Measurements from ENCODE around the gene UCMA.

GRCh38 chr10:13268310-13268709, 34.1 kb upstream of the UCMA start:
- TF ChIP-seq USF2 (IDR thresholded peaks at IDR 0.05; ENCODE audit: low read depth, low read length) (no peak), CEBPB (IDR thresholded peaks at IDR 0.05; ENCODE audit: low read depth, low read length) (no peak), CTCF (conservative IDR thresholded peaks at IDR 0.05; ENCODE audit: low read depth, low read length) (no peak), POLR2A (IDR thresholded peaks at IDR 0.05; ENCODE audit: low read depth, low read length) (no peak), ELK1 (IDR thresholded peaks at IDR 0.05; ENCODE audit: borderline replicate concordance, low read depth, low read length) (no peak), SMC3 (IDR thresholded peaks at IDR 0.05; ENCODE audit: low read depth, low read length) (no peak), MXI1 (IDR thresholded peaks at IDR 0.05; ENCODE audit: borderline replicate concordance, low read depth, low read length) (no peak), CHD1 (IDR thresholded peaks at IDR 0.05; ENCODE audit: low read depth, low read length) (no peak), FOS (IDR thresholded peaks at IDR 0.05; ENCODE audit: low read depth, low read length) (no peak), MAFK (IDR thresholded peaks at IDR 0.05; ENCODE audit: low read depth, low read length) (no peak), MAZ (IDR thresholded peaks at IDR 0.05; ENCODE audit: borderline replicate concordance, low read depth, low read length) (no peak)
